Neural cell (in vitro differentiated cells): ENCODE measurements around the gene IGFBP7. TPM values are rescaled to one million over a fixed set of nuclear protein-coding genes. Genes with fewer than 3 reads are reported as not detected.

Source experiments
- polyA plus RNA-seq: library from polyadenylated mRNA; depleted of rRNA; stranded (reverse); fragments of >200 nt; gene quantifications from 2 replicates; pipeline ENCODE4 v1.2.3, GENCODE V29; 2014
- small RNA-seq, 3 experiments: library from RNA; depleted of rRNA; stranded (forward); fragments of <200 nt; gene quantifications; one replicate each; pipeline ENCODE3, GENCODE V24; 2012

Gene IGFBP7
- polyA plus RNA-seq, 1 donor from 2014 or later, result 0.33 TPM

Small RNAs within 50 kb of the gene (small RNA-seq; reads per million reads assigned to genes)
- gene RNU6-998P, result 0 reads per million in 3 experiments

Other genes with a start within 250 kb of the IGFBP7 start
- 2.8 and 3.2 TPM in 2 replicates for gene REST, start 202.5 kb downstream of the IGFBP7 start, polyA plus RNA-seq
- 17.1 and 23.9 TPM in 2 replicates for gene NOA1, start 132.8 kb downstream of the IGFBP7 start, polyA plus RNA-seq
- 242 and 300 TPM in 2 replicates for gene POLR2B, start 131.5 kb downstream of the IGFBP7 start, polyA plus RNA-seq